OCI-LY3 (cell line): Measurements from ENCODE around the gene SREBF1.

Experiments used
- H2AFZ ChIP-seq: fragments of 200-600, 300-600 bp; shearing (Covaris generic); 2 replicates; pipeline ENCODE4 v1.6.0; 2014; ENCODE audit warnings: antibody characterized with exemption, low read depth, low read length
- H3K27ac ChIP-seq: fragments of 200-600, 300-600 bp; sonication (generic); 2 replicates; pipeline ENCODE4 v1.5.1; 2014; ENCODE audit warnings: mild to moderate bottlenecking, low read length, moderate library complexity, mixed read lengths
- H3K27me3 ChIP-seq: fragments of 200-600, 300-600 bp; sonication (generic); 2 replicates; pipeline ENCODE4 v1.6.1; 2014; ENCODE audit warnings: low read depth, low read length, mixed read lengths
- H3K36me3 ChIP-seq: fragments of 200-600, 300-600 bp; sonication (generic); replicated peaks from 2 replicates; pipeline ENCODE3; 2014; ENCODE audit warnings: low read depth, low read length, mixed read lengths
- H3K4me1 ChIP-seq: fragments of 300-600, 200-600 bp; sonication (generic); 2 replicates; pipeline ENCODE4 v1.6.1; 2014; ENCODE audit warnings: low read length, mixed read lengths
- H3K4me2 ChIP-seq: fragments of 200-600, 300-600 bp; sonication (generic); 2 replicates; pipeline ENCODE4 v1.6.1; 2014; ENCODE audit warnings: low read length, mixed read lengths
- H3K4me3 ChIP-seq: fragments of 300-600, 200-600 bp; sonication (generic); 2 replicates; pipeline ENCODE4 v1.5.1; 2014; ENCODE audit warnings: antibody characterized with exemption, mild to moderate bottlenecking, low read length, moderate library complexity
- H3K79me2 ChIP-seq: fragments of 300-600, 200-600 bp; shearing (Covaris generic); 2 replicates; pipeline ENCODE4 v1.6.1; 2014; ENCODE audit warnings: mild to moderate bottlenecking, low read length, mixed read lengths
- H3K9ac ChIP-seq: fragments of 300-600, 200-600 bp; shearing (Covaris generic); 2 replicates; pipeline ENCODE4 v1.6.0; 2014; ENCODE audit warnings: mild to moderate bottlenecking, low read length, moderate library complexity
- H3K9me3 ChIP-seq: fragments of 200-600, 300-600 bp; shearing (Covaris generic); 2 replicates; pipeline ENCODE4 v1.6.1; 2014; ENCODE audit warnings: low read length, mixed read lengths; ENCODE audit not compliant: insufficient read depth
- H4K20me1 ChIP-seq: fragments of 200-600, 300-600 bp; sonication (generic); 2 replicates; pipeline ENCODE4 v1.6.1; 2016; ENCODE audit warnings: low read length, mixed read lengths; ENCODE audit not compliant: insufficient read depth
- EZH2phosphoT487 ChIP-seq: fragments of 200-600 bp; shearing (Covaris generic); IDR thresholded peaks from 2 replicates; pipeline ENCODE4 v1.6.1; 2018; ENCODE audit warnings: antibody characterized with exemption, mixed run types, low read depth
- TF ChIP-seq, protein P1 (sequence below): fragments of 200-600, 300-600 bp; sonication (generic); IDR thresholded peaks from 2 replicates; pipeline ENCODE4 v1.5.1; 2014; ENCODE audit warnings: antibody characterized with exemption, low read length, low read depth

Gene SREBF1

DNA sequence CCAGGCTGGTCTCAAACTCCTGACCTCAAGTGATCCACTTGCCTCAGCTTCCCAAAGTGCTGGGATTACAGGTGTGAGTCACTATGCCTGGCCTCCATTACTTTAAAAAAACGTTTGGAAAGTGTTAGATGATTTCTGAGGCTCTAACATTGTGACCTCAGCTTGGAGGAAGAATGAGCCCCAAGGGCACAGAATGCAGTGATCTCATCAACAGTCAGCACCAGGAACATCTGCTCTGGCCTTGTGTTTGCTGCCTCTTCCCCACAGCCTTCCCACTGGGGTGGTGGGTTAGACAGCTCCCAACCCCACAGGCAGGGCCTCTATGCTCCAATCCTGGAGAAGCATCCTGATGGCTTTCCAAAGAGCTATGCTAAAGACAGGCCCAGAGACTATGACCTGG, 37.7 kb upstream of the SREBF1 start:
- Histone ChIP-seq H2AFZ (no peak overlapping the region), H3K27ac (no peak overlapping the region), H4K20me1 (no peaks in the 10 kb centered on the region), H3K4me1 (0 out of 2 replicates have a peak, but pooled peaks cover 2% of the 10 kb centered on the region), H3K4me3 (no peak overlapping the region), H3K9me3 (no peaks in the 10 kb centered on the region), H3K79me2 (no peaks in the 10 kb centered on the region), H3K36me3 (no peaks in the 10 kb centered on the region), H3K4me2 (no peak overlapping the region), H3K9ac (no peak overlapping the region), H3K27me3 (no peaks in the 10 kb centered on the region)
- TF ChIP-seq EZH2phosphoT487: no peak
- TF ChIP-seq, protein P1, sequence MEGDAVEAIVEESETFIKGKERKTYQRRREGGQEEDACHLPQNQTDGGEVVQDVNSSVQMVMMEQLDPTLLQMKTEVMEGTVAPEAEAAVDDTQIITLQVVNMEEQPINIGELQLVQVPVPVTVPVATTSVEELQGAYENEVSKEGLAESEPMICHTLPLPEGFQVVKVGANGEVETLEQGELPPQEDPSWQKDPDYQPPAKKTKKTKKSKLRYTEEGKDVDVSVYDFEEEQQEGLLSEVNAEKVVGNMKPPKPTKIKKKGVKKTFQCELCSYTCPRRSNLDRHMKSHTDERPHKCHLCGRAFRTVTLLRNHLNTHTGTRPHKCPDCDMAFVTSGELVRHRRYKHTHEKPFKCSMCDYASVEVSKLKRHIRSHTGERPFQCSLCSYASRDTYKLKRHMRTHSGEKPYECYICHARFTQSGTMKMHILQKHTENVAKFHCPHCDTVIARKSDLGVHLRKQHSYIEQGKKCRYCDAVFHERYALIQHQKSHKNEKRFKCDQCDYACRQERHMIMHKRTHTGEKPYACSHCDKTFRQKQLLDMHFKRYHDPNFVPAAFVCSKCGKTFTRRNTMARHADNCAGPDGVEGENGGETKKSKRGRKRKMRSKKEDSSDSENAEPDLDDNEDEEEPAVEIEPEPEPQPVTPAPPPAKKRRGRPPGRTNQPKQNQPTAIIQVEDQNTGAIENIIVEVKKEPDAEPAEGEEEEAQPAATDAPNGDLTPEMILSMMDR: no peak

DNA sequence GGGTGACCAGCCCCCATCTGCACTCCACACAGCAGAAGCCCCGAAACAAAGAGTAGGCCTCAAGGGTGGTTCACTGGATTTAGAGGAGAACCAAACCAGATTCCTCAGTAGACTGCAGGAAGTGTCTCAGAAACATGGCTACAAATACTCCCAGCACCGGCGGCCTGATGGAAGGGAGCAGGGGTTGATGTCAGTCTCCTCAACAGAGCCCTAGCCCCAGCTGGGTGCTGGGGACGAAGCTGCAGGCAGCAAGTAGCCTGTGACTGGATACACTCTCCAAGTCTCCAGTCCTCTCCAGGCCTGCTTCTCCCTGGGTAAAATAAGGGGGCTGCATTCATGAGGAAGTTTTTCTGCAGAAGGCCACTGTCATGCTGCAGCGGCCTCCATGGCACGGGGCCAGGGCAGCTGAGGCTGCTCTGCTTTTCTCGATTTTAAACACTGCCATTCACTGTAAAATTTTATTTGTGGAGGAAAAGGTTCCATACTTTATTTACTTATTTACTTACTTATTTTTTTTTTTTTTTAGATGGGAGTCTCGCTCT, 36.7 kb upstream of the SREBF1 start:
- TF ChIP-seq, protein P1: no peak
- no peak for TF ChIP-seq EZH2phosphoT487
- H3K9me3 ChIP-seq: no peaks in the 10 kb centered on the region
- no peaks in the 10 kb centered on the region for H3K36me3 ChIP-seq
- H3K4me2 ChIP-seq: no peak overlapping the region
- H3K27me3 ChIP-seq: no peaks in the 10 kb centered on the region
- H3K79me2 ChIP-seq: no peaks in the 10 kb centered on the region
- no peak overlapping the region for H3K9ac ChIP-seq
- no peaks in the 10 kb centered on the region for H4K20me1 ChIP-seq
- H3K27ac ChIP-seq: no peak overlapping the region
- H2AFZ ChIP-seq: no peak overlapping the region
- H3K4me3 ChIP-seq: no peak overlapping the region
- H3K4me1 ChIP-seq: 0 out of 2 replicates have a peak, but pooled peaks cover 2% of the 10 kb centered on the region

DNA sequence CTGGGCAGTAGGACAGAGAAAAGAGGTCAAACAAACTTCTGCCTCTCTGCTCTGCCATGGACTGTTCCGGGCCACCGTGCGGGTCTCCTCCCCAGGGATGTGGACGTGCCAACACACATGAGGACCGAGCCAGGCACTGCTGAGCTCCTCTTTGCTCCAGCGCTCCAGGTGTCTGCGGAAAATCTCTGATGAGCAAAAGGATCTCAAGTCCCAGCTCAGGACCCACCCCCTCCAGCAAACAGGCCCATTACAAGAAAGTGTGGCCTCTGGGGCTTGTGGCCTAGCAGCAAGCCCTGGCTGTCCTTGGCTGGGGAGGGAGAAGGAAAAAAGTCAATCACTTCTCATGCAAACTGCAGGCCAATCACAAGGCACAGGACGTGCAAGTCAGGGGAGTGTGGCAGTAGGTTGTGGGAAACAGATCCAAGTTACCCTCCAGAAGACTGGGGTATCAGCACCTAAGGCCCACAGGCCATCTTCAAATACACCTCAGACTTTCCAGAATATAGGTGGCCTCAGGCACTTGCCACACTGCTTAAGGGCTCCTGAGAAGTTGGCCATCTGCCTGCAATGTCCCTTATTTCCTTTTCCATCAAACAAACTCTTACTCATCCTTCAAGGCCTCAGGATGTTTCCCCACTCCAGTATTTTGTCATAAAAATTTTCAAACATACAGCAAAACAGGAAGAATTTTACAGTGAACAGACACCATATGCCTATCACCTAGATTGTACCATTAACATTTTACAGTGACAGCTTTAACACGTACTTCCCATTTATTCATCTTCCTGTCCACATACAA, 36.0 kb upstream of the SREBF1 start:
- Histone ChIP-seq H3K9ac (no peak overlapping the region), H3K27ac (no peak overlapping the region), H3K4me3 (no peak overlapping the region), H3K27me3 (no peaks in the 10 kb centered on the region), H3K4me2 (no peak overlapping the region), H3K4me1 (0 out of 2 replicates have a peak, but pooled peaks cover 2% of the 10 kb centered on the region), H3K36me3 (no peaks in the 10 kb centered on the region), H4K20me1 (no peaks in the 10 kb centered on the region), H2AFZ (no peak overlapping the region), H3K9me3 (no peaks in the 10 kb centered on the region), H3K79me2 (no peaks in the 10 kb centered on the region)
- no peak for TF ChIP-seq EZH2phosphoT487
- TF ChIP-seq, protein P1: no peak

DNA sequence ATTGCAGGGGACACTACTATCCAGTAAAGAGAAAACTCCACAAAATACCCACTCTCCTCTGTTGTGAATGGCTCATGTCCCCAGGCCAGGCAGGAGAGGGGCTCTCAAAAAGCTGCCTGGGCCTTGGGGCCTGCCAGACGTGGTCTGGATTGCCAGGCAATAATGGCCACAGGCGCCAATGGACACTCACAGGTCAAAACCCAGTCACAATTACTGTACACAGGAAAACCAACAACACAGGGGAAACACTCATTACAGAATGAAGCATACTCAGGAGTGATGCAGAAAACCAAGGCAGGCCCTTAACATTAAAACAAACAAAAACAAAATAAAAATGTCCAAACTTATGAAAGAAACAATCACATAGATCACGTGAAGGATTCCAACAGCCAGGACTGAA, 35.1 kb upstream of the SREBF1 start:
- H4K20me1 ChIP-seq: no peaks in the 10 kb centered on the region
- H3K79me2 ChIP-seq: no peaks in the 10 kb centered on the region
- H3K4me1 ChIP-seq: 0 out of 2 replicates have a peak, but pooled peaks cover 2% of the 10 kb centered on the region
- no peaks in the 10 kb centered on the region for H3K36me3 ChIP-seq
- no peak overlapping the region for H3K4me2 ChIP-seq
- no peak overlapping the region for H3K4me3 ChIP-seq
- H3K27me3 ChIP-seq: no peaks in the 10 kb centered on the region
- no peaks in the 10 kb centered on the region for H3K9me3 ChIP-seq
- H3K9ac ChIP-seq: no peak overlapping the region
- no peak overlapping the region for H2AFZ ChIP-seq
- TF ChIP-seq, protein P1: no peak
- TF ChIP-seq EZH2phosphoT487: no peak
- H3K27ac ChIP-seq: no peak overlapping the region
